HAP-1 (cell line): Measurements from ENCODE around the gene DMBX1.

Source experiments
- DNase-seq, 2 experiments: peaks; one replicate each; pipeline ENCODE4 v3.0.0-alpha.2; 2016 to 2020; ENCODE audit warnings: low spot score in 2 of 2
- H3K27me3 ChIP-seq: fragments of 250-450 bp; sonication (Bioruptor Pico); 2 replicates; pipeline ENCODE4 v1.5.1; 2020; ENCODE audit warnings: low read depth, mild to moderate bottlenecking, moderate library complexity
- H3K36me3 ChIP-seq: fragments of 250-450 bp; sonication (Bioruptor Pico); replicated peaks from 2 replicates; pipeline ENCODE4 v1.5.1; 2020; ENCODE audit warnings: mild to moderate bottlenecking
- H3K4me1 ChIP-seq: fragments of 250-450 bp; sonication (Bioruptor Pico); 2 replicates; pipeline ENCODE4 v1.5.1; 2020; ENCODE audit warnings: mild to moderate bottlenecking
- H3K4me3 ChIP-seq: fragments of 250-450 bp; sonication (Bioruptor Pico); 2 replicates; pipeline ENCODE4 v1.5.1; 2020; ENCODE audit warnings: mild to moderate bottlenecking, moderate library complexity
- H3K9me3 ChIP-seq: fragments of 250-450 bp; sonication (Bioruptor Pico); 2 replicates; pipeline ENCODE4 v1.5.1; 2020; ENCODE audit warnings: mild to moderate bottlenecking, moderate library complexity
- in situ Hi-C: fragments of 300-500 bp; cut with MboI; formaldehyde crosslinking; loops from 3 replicates; pipeline ENCODE4 v1.14.3; 2020; ENCODE audit warnings: low sequenced_read_pairs, inconsistent platforms, mixed read lengths

Gene DMBX1

GRCh38 chr1:46532498-46533178, 43.0 kb downstream of the DMBX1 start:
- in situ Hi-C loops = no loop called here
- no peak overlapping the region for H3K4me3 ChIP-seq
- H3K36me3 ChIP-seq = no peaks in the 10 kb centered on the region
- H3K9me3 ChIP-seq = no peaks in the 10 kb centered on the region
- peaks cover 10% of the 10 kb centered on the region for H3K27me3 ChIP-seq
- H3K4me1 ChIP-seq = no peaks in the 10 kb centered on the region; the same call in 1 of the 2 replicates
- DNase-seq = peak in 1 of 2 experiments; percentile 77

- Histone ChIP-seq H3K36me3 (no peaks in the 10 kb centered on the region), H3K9me3 (no peaks in the 10 kb centered on the region), H3K4me1 (no peaks in the 10 kb centered on the region; the same call in 1 of the 2 replicates), H3K27me3 (peaks cover 10% of the 10 kb centered on the region), H3K4me3 (no peak overlapping the region)
- in situ Hi-C loops = no loop called here
- peak in 1 of 2 experiments; percentile 21 for DNase-seq
Observed at GRCh38 chr1:46533179-46533864, 43.7 kb downstream of the DMBX1 start.

- peak in 1 of 2 experiments; percentile 60 for DNase-seq
- no peaks in the 10 kb centered on the region; the same call in 1 of the 2 replicates for H3K4me1 ChIP-seq
- in situ Hi-C loops = no loop called here
- H3K27me3 ChIP-seq = no peaks in the 10 kb centered on the region
- no peaks in the 10 kb centered on the region for H3K36me3 ChIP-seq
- no peak overlapping the region for H3K4me3 ChIP-seq
- no peaks in the 10 kb centered on the region for H3K9me3 ChIP-seq
Observed at GRCh38 chr1:46535063-46535462, 45.4 kb downstream of the DMBX1 start.

GRCh38 chr1:46536527-46536926, 46.9 kb downstream of the DMBX1 start:
- DNase-seq = no peak
- no peaks in the 10 kb centered on the region; the same call in 1 of the 2 replicates for H3K4me1 ChIP-seq
- in situ Hi-C loops = no loop called here
- H3K4me3 ChIP-seq = no peak overlapping the region
- no peaks in the 10 kb centered on the region for H3K9me3 ChIP-seq
- no peaks in the 10 kb centered on the region for H3K27me3 ChIP-seq
- no peaks in the 10 kb centered on the region for H3K36me3 ChIP-seq

- no peak for DNase-seq
- Histone ChIP-seq H3K4me1 (no peaks in the 10 kb centered on the region; the same call in 1 of the 2 replicates), H3K27me3 (peaks cover 8% of the 10 kb centered on the region), H3K9me3 (no peaks in the 10 kb centered on the region), H3K36me3 (no peaks in the 10 kb centered on the region), H3K4me3 (no peak overlapping the region)
- in situ Hi-C loops = no loop called here
Observed at GRCh38 chr1:46537651-46538050, 48.0 kb downstream of the DMBX1 start.

GRCh38 chr1:46538147-46538546, 48.5 kb downstream of the DMBX1 start:
- H3K4me1 ChIP-seq = no peaks in the 10 kb centered on the region; the same call in 1 of the 2 replicates
- no peaks in the 10 kb centered on the region for H3K9me3 ChIP-seq
- no peak overlapping the region for H3K4me3 ChIP-seq
- DNase-seq = no peak
- peaks cover 10% of the 10 kb centered on the region for H3K27me3 ChIP-seq
- in situ Hi-C loops = no loop called here
- H3K36me3 ChIP-seq = no peaks in the 10 kb centered on the region
